Glutamatergic neuron (in vitro differentiated cells): ENCODE data around the gene CDYL. TPM values are rescaled to one million over a fixed set of nuclear protein-coding genes. Genes with fewer than 3 reads are reported as not detected.

Experiments used
- DNase-seq: peaks from one replicate; pipeline ENCODE4 v3.0.0; 2022
- H3K27ac Mint-ChIP-seq: one replicate; pipeline ENCODE4 v1.8.0; 2020; ENCODE audit warnings: mild to moderate bottlenecking, mixed read lengths, inconsistent platforms; ENCODE audit not compliant: unreplicated experiment
- H3K27me3 Mint-ChIP-seq: one replicate; pipeline ENCODE4 v1.8.0; 2020; ENCODE audit warnings: mild to moderate bottlenecking, moderate library complexity, mixed read lengths, inconsistent platforms; ENCODE audit not compliant: unreplicated experiment
- H3K36me3 Mint-ChIP-seq: one replicate; pipeline ENCODE4 v1.8.0; 2020; ENCODE audit warnings: mild to moderate bottlenecking, mixed read lengths, inconsistent platforms; ENCODE audit not compliant: unreplicated experiment
- H3K4me1 Mint-ChIP-seq: one replicate; pipeline ENCODE4 v1.8.0; 2020; ENCODE audit warnings: mild to moderate bottlenecking, low read depth, mixed read lengths, inconsistent platforms; ENCODE audit not compliant: unreplicated experiment
- H3K4me3 Mint-ChIP-seq: one replicate; pipeline ENCODE4 v1.8.0; 2020; ENCODE audit warnings: mild to moderate bottlenecking, mixed read lengths, inconsistent platforms; ENCODE audit not compliant: unreplicated experiment
- H3K9me3 Mint-ChIP-seq: one replicate; pipeline ENCODE4 v1.8.0; 2020; ENCODE audit warnings: mild to moderate bottlenecking, moderate library complexity, mixed read lengths, inconsistent platforms; ENCODE audit not compliant: unreplicated experiment
- total RNA-seq: library from RNA; stranded (reverse); fragmentation: NEBNext Ultra II Directional; extraction: Animal tissue kit (Norgen Biotek cat#: 25700); gene quantifications from one replicate; pipeline ENCODE4 v1.2.1, GENCODE V29; 2021; ENCODE audit not compliant: unreplicated experiment
- TF ChIP-seq, protein P1 (sequence below): fragments of 200-600 bp; sonication (generic); IDR thresholded peaks from one replicate; pipeline ENCODE4 v1.5.0; 2021; ENCODE audit not compliant: partially characterized antibody, unreplicated experiment

Gene CDYL
- total RNA-seq, 1 donor from 2014 or later = 63.3 TPM

DNA sequence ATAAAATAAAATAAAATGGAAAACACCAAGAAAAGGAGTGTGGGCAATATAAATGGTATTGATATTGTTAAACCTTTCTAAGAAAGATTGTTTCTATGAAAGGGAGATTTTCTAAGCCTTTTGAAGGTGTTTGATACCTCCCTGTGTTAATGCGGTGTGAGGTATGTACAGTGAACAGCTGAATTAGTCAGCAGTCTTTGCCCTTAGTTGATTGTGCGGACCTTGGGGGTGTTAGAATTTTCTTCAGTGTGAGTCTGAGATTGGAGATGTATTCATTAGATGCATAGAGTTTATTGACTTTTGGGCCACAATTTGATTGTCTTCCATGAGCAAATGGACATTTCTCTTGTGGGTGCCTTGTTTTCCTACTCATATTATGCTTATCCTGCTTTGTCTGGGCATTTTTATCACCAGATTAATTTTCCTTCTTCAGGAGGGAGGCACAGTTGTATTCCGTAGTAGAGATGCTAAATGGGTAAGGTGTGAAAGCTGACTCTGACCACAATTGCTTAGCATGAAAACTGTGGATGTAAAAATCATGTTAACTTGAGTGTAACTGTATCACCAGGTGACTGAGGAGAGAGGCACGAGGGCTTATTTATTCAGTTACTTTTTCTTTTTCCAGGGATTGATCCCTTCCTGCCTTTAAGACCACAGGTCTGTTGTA is 42.2 kb downstream of the CDYL start:
- H3K27me3 Mint-ChIP-seq = no peaks in the 10 kb centered on the region
- H3K4me1 Mint-ChIP-seq = peaks cover 8% of the 10 kb centered on the region
- no peak overlapping the region for H3K4me3 Mint-ChIP-seq
- DNase-seq = no peak
- H3K27ac Mint-ChIP-seq = no peak overlapping the region
- no peaks in the 10 kb centered on the region for H3K36me3 Mint-ChIP-seq
- H3K9me3 Mint-ChIP-seq = no peaks in the 10 kb centered on the region
- TF ChIP-seq, protein P1, sequence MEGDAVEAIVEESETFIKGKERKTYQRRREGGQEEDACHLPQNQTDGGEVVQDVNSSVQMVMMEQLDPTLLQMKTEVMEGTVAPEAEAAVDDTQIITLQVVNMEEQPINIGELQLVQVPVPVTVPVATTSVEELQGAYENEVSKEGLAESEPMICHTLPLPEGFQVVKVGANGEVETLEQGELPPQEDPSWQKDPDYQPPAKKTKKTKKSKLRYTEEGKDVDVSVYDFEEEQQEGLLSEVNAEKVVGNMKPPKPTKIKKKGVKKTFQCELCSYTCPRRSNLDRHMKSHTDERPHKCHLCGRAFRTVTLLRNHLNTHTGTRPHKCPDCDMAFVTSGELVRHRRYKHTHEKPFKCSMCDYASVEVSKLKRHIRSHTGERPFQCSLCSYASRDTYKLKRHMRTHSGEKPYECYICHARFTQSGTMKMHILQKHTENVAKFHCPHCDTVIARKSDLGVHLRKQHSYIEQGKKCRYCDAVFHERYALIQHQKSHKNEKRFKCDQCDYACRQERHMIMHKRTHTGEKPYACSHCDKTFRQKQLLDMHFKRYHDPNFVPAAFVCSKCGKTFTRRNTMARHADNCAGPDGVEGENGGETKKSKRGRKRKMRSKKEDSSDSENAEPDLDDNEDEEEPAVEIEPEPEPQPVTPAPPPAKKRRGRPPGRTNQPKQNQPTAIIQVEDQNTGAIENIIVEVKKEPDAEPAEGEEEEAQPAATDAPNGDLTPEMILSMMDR = no peak

DNA sequence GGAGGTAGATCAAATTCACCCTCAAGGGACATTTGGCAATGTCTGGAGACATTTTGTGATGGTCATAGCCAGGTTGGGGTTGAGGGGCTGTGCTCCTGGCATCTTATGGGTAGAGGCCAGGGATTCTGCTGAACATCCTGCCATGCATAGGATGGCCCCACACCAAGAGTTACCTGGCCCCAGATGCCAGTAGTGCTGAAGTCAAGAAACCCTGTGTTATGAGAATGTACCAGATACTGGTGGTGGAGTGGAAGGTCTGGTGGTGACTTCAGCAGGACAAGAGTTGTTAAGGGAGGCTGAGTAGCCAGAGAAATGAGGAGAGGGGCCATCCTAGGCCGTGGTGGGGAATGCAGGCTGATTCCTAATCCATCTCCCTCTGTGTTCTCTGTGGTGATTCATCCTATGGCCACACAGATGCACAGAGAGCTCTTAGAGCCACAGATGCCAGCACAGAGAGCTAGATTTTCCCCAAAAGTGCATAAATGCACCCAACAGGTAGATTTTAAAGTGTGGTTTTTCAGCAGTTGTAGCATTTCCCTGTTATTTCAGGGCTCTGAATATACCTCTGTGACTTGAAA is 43.6 kb downstream of the CDYL start:
- Mint-ChIP-seq H3K4me1 (peaks cover 8% of the 10 kb centered on the region), H3K9me3 (no peaks in the 10 kb centered on the region), H3K36me3 (no peaks in the 10 kb centered on the region), H3K27me3 (no peaks in the 10 kb centered on the region), H3K4me3 (no peak overlapping the region), H3K27ac (no peak overlapping the region)
- no peak for DNase-seq
- TF ChIP-seq, protein P1 = no peak

DNA sequence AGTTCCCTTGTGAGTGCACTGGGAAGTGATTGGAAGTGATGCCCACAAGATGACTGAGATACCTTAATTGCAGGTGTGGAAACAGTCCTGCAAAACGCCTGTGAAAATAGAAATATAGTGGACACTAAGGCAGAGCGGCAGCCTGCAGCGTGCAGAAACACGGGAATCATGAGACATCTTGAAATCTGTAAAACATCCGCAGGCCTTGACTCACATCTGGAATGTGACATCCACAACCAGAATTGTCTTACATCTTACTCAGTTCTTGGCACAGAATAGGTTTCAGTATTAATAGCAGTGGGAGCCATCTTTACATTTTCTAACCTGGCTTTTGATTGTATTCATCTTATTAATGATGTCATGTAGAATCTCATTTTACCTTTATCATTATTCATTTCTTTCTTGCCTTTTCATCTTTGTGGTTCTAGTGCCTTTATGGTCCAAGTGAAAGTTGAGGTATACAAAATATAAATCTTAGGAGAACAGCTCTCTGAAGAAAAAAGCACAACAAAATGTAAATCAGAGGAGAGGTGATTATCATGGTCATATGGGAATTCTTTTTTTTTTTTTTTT is 44.6 kb downstream of the CDYL start:
- Mint-ChIP-seq H3K4me3 (no peak overlapping the region), H3K9me3 (no peaks in the 10 kb centered on the region), H3K27ac (no peak overlapping the region), H3K4me1 (peaks cover 8% of the 10 kb centered on the region), H3K27me3 (no peaks in the 10 kb centered on the region), H3K36me3 (peaks cover 3% of the 10 kb centered on the region)
- DNase-seq = no peak
- TF ChIP-seq, protein P1 = no peak

DNA sequence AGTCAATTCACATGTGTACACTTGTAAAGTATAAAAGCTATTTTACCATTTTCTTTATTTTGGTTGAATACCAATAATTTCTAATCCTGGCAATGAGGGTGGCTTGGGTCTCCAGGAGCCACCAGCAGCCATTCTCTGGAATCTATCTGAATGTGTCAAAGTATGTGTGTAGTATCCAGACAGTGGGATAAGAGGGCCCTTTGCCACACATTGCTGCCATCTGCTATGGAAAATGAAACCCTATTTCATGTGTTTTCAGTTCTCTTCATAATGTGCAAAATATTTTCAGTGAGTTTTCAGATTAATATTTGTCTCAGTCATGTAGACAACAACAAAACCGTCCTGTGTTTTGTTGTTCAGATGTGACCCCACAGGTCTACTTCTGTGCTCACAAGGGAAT is 46.3 kb downstream of the CDYL start:
- Mint-ChIP-seq H3K27ac (no peak overlapping the region), H3K4me1 (peaks cover 8% of the 10 kb centered on the region), H3K4me3 (no peak overlapping the region), H3K36me3 (peaks cover 10% of the 10 kb centered on the region), H3K27me3 (no peaks in the 10 kb centered on the region), H3K9me3 (no peaks in the 10 kb centered on the region)
- TF ChIP-seq, protein P1 = no peak
- no peak for DNase-seq

- no peak for DNase-seq
- no peak overlapping the region for H3K27ac Mint-ChIP-seq
- H3K9me3 Mint-ChIP-seq = peaks cover 2% of the 10 kb centered on the region
- no peak overlapping the region for H3K4me3 Mint-ChIP-seq
- TF ChIP-seq, protein P1 = no peak
- no peaks in the 10 kb centered on the region for H3K4me1 Mint-ChIP-seq
- peaks cover 24% of the 10 kb centered on the region for H3K36me3 Mint-ChIP-seq
- no peaks in the 10 kb centered on the region for H3K27me3 Mint-ChIP-seq
These were observed 52.0 kb downstream of the CDYL start for GRCh38 chr6:4828187-4828698.
